ENCODE measurements around the gene SH3RF2.

DNA sequence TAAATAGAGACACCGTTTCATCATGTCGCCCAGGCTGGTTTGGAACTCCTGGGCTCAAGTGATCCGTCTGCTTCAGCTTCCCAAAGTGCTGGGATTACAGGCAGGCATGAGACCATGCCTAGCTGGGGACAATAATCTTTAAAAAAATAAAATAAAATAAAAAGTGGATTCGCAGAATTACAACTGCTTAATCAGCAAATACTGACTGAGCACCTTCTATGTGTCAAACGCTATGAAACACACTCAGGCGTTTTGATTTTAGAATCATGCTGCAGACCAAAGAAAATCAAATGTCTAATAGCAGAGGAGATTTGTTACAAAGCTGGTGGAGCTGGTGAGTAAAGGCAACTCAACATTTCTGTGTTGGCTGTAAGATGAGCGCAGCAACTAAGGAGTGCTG lies 22.7 kb upstream of the SH3RF2 start:
- no peak for TF ChIP-seq SUZ12 (IDR thresholded peaks at IDR 0.05; ENCODE audit: unreplicated experiment)
- TF ChIP-seq ATF7 (IDR thresholded peaks at IDR 0.05; ENCODE audit: low read depth), result no peak
- TF ChIP-seq POLR2A (IDR thresholded peaks at IDR 0.05; ENCODE audit: low read depth, low read length), result no peak
- TF ChIP-seq, protein P1, sequence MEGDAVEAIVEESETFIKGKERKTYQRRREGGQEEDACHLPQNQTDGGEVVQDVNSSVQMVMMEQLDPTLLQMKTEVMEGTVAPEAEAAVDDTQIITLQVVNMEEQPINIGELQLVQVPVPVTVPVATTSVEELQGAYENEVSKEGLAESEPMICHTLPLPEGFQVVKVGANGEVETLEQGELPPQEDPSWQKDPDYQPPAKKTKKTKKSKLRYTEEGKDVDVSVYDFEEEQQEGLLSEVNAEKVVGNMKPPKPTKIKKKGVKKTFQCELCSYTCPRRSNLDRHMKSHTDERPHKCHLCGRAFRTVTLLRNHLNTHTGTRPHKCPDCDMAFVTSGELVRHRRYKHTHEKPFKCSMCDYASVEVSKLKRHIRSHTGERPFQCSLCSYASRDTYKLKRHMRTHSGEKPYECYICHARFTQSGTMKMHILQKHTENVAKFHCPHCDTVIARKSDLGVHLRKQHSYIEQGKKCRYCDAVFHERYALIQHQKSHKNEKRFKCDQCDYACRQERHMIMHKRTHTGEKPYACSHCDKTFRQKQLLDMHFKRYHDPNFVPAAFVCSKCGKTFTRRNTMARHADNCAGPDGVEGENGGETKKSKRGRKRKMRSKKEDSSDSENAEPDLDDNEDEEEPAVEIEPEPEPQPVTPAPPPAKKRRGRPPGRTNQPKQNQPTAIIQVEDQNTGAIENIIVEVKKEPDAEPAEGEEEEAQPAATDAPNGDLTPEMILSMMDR (IDR thresholded peaks at IDR 0.05 in 2 of 3, conservative IDR thresholded peaks at IDR 0.05 in 1 of 3; ENCODE audit: control insufficient read depth in 2 of 3, extremely low read depth in 1 of 3, insufficient read depth in 1 of 3, low read depth in 3 of 3, low read length in 3 of 3), result no peak
- TF ChIP-seq SIN3A (IDR thresholded peaks at IDR 0.05; ENCODE audit: low read depth, low read length), result no peak
- no peak for TF ChIP-seq HDAC6 (IDR thresholded peaks at IDR 0.05; ENCODE audit: unreplicated experiment)
- no peak for TF ChIP-seq CEBPB (IDR thresholded peaks at IDR 0.05; ENCODE audit: borderline replicate concordance in 1 of 2, low read depth in 2 of 2, low read length in 2 of 2)
- no peak for TF ChIP-seq EZH2 (IDR thresholded peaks at IDR 0.05; ENCODE audit: borderline replicate concordance, control insufficient read depth, low read depth, low read length)
- TF ChIP-seq, protein P2, sequence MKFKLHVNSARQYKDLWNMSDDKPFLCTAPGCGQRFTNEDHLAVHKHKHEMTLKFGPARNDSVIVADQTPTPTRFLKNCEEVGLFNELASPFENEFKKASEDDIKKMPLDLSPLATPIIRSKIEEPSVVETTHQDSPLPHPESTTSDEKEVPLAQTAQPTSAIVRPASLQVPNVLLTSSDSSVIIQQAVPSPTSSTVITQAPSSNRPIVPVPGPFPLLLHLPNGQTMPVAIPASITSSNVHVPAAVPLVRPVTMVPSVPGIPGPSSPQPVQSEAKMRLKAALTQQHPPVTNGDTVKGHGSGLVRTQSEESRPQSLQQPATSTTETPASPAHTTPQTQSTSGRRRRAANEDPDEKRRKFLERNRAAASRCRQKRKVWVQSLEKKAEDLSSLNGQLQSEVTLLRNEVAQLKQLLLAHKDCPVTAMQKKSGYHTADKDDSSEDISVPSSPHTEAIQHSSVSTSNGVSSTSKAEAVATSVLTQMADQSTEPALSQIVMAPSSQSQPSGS (IDR thresholded peaks at IDR 0.05; ENCODE audit: low read length), result no peak

Data from GM12878 (cell line).